ENCODE measurements around the gene ANAPC2. TPM values are rescaled to one million over a fixed set of nuclear protein-coding genes. Genes with fewer than 3 reads are reported as not detected.

ANAPC2 gene
- total RNA-seq, 4 donors from 2014 or later = 10.2 to 12.4 (median 10.8) TPM

- Histone ChIP-seq H3K4me1 (peaks cover 16 to 22% of the 10 kb centered on the region in 2 donors), H3K9me3 (no peaks in the 10 kb centered on the region), H3K27me3 (peaks cover 25 to 55% (median 29%) of the 10 kb centered on the region in 3 donors), H3K36me3 (no peaks in the 10 kb centered on the region), H3K27ac (no peak overlapping the region), H3K4me3 (no peak overlapping the region)
- intact Hi-C loops (cut with DNase I; ENCODE audit: low total_unique reads) (loop anchor here (10.0 kb wide), 1 partner anchor 448 kb away; no protein-coding TSS in a partner anchor), in situ Hi-C loops (cut with MboI; ENCODE audit: low sequenced_read_pairs in 4 of 4) (loop anchor here in 2 of 4 donors (10.0 kb wide), 1 partner anchor 118 kb away; the partner anchor contains the start of gene DPP7 (in 2 of the 2))
- DNase-seq = no peak
- no peak for ATAC-seq
- TF ChIP-seq POLR2A (IDR thresholded peaks at IDR 0.05) = no peak
- TF ChIP-seq, protein P1, sequence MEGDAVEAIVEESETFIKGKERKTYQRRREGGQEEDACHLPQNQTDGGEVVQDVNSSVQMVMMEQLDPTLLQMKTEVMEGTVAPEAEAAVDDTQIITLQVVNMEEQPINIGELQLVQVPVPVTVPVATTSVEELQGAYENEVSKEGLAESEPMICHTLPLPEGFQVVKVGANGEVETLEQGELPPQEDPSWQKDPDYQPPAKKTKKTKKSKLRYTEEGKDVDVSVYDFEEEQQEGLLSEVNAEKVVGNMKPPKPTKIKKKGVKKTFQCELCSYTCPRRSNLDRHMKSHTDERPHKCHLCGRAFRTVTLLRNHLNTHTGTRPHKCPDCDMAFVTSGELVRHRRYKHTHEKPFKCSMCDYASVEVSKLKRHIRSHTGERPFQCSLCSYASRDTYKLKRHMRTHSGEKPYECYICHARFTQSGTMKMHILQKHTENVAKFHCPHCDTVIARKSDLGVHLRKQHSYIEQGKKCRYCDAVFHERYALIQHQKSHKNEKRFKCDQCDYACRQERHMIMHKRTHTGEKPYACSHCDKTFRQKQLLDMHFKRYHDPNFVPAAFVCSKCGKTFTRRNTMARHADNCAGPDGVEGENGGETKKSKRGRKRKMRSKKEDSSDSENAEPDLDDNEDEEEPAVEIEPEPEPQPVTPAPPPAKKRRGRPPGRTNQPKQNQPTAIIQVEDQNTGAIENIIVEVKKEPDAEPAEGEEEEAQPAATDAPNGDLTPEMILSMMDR (IDR thresholded peaks at IDR 0.05 in 4 of 5, conservative IDR thresholded peaks at IDR 0.05 in 1 of 5) = no peak
Measured at GRCh38 chr9:137232510-137232909, 44.1 kb upstream of the ANAPC2 start.

GRCh38 chr9:137232101-137232500 lies 43.7 kb upstream of the ANAPC2 start:
- H3K27ac ChIP-seq = no peak overlapping the region
- H3K9me3 ChIP-seq = no peaks in the 10 kb centered on the region
- TF ChIP-seq, protein P1 (IDR thresholded peaks at IDR 0.05 in 4 of 5, conservative IDR thresholded peaks at IDR 0.05 in 1 of 5) = no peak
- TF ChIP-seq POLR2A (IDR thresholded peaks at IDR 0.05) = no peak
- H3K36me3 ChIP-seq = no peaks in the 10 kb centered on the region
- intact Hi-C loops (cut with DNase I; ENCODE audit: low total_unique reads) = loop anchor here (10.0 kb wide), 1 partner anchor 447 kb away; no protein-coding TSS in a partner anchor
- H3K4me3 ChIP-seq = no peak overlapping the region
- no peak for ATAC-seq
- in situ Hi-C loops (cut with MboI; ENCODE audit: low sequenced_read_pairs in 4 of 4) = loop anchor here in 2 of 4 donors (10.0 kb wide), 1 partner anchor 117 kb away; the partner anchor contains the start of gene DPP7 (in 2 of the 2)
- H3K27me3 ChIP-seq = peaks cover 28 to 55% (median 29%) of the 10 kb centered on the region in 3 donors
- no peak for DNase-seq
- peaks cover 12 to 18% of the 10 kb centered on the region in 2 donors for H3K4me1 ChIP-seq

DNA sequence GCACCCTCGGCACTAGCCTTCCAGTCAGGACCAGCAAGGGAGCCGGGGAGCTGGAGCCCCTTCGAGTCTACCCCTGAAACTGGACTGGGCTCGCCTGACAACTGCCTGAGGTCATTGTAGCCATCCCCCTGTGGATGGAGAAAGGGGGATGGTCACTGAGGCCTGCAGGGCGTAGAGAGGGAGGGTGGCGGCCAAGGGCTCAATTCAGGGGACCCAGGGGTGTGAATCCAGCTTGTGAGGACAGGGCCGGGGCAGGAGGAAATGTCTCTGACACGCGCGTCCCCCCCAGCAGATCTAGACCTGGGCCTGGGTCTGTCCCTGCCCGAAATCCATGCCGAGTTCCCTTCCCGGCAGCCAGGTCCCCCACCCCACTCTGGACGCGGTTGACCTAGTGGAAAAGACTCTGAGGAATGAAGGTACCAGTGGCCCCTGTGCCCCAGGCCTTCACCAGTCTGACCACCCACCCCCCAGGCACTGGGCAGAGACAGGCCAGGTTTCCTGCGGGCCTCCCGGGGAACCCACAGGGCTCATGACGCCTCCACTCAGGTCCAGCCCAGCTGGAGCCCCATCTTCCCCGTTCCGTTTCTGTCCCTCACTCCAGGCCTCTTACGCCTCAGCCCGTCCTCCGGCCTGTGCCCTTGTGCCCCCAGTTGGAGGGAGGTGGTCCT lies 43.1 kb upstream of the ANAPC2 start:
- Histone ChIP-seq H3K4me1 (peaks cover 6 to 12% of the 10 kb centered on the region in 2 donors), H3K36me3 (no peaks in the 10 kb centered on the region), H3K9me3 (no peaks in the 10 kb centered on the region), H3K4me3 (no peak overlapping the region), H3K27me3 (peaks cover 28 to 55% (median 31%) of the 10 kb centered on the region in 3 donors), H3K27ac (no peak overlapping the region)
- DNase-seq (no peak), ATAC-seq (no peak)
- in situ Hi-C loops (cut with MboI; ENCODE audit: low sequenced_read_pairs in 4 of 4) = loop anchor here in 2 of 4 donors (10.0 kb wide), 1 partner anchor 117 kb away; the partner anchor contains the start of gene DPP7 (in 2 of the 2)
- intact Hi-C loops (cut with DNase I; ENCODE audit: low total_unique reads) = loop anchor here (10.0 kb wide), 1 partner anchor 447 kb away; no protein-coding TSS in a partner anchor
- no peak for TF ChIP-seq POLR2A (IDR thresholded peaks at IDR 0.05)
- TF ChIP-seq, protein P1 (IDR thresholded peaks at IDR 0.05 in 4 of 5, conservative IDR thresholded peaks at IDR 0.05 in 1 of 5) = no peak

- intact Hi-C loops (cut with DNase I; ENCODE audit: low total_unique reads) (loop anchor here (10.0 kb wide), 1 partner anchor 446 kb away; no protein-coding TSS in a partner anchor), in situ Hi-C loops (cut with MboI; ENCODE audit: low sequenced_read_pairs in 4 of 4) (loop anchor here in 2 of 4 donors (10.0 kb wide), 1 partner anchor 116 kb away; the partner anchor contains the start of gene DPP7 (in 2 of the 2))
- no peak for TF ChIP-seq POLR2A (IDR thresholded peaks at IDR 0.05)
- TF ChIP-seq, protein P1 (IDR thresholded peaks at IDR 0.05 in 4 of 5, conservative IDR thresholded peaks at IDR 0.05 in 1 of 5) = no peak
- peaks cover under 1 to 5% of the 10 kb centered on the region in 2 donors for H3K4me1 ChIP-seq
- H3K4me3 ChIP-seq = no peak within 1 kb of the TSS
- H3K36me3 ChIP-seq = no peaks in the 10 kb centered on the region
- DNase-seq = no peak
- H3K27ac ChIP-seq = no peak within 1 kb of the TSS
- ATAC-seq = no peak
- no peaks in the 10 kb centered on the region for H3K9me3 ChIP-seq
- H3K27me3 ChIP-seq = peaks cover 28 to 55% (median 31%) of the 10 kb centered on the region in 3 donors
Measured at GRCh38 chr9:137230705-137231371, 42.5 kb upstream of the ANAPC2 start, which contains the start of gene SLC34A3. Gene SLC34A3 (plus strand): TSS chr9:137230901. CDS start chr9:137231703, 802 bp downstream.

All from gastrocnemius medialis (tissue), 4 donors.